ENCODE measurements around the gene OR51S1.
"Not testable (repeated sequence)": the region's sequence is repeated elsewhere in the genome, so short reads cannot be mapped to it uniquely, and the experiment has no call there.

Gene OR51S1, protein sequence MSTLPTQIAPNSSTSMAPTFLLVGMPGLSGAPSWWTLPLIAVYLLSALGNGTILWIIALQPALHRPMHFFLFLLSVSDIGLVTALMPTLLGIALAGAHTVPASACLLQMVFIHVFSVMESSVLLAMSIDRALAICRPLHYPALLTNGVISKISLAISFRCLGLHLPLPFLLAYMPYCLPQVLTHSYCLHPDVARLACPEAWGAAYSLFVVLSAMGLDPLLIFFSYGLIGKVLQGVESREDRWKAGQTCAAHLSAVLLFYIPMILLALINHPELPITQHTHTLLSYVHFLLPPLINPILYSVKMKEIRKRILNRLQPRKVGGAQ

DNA sequence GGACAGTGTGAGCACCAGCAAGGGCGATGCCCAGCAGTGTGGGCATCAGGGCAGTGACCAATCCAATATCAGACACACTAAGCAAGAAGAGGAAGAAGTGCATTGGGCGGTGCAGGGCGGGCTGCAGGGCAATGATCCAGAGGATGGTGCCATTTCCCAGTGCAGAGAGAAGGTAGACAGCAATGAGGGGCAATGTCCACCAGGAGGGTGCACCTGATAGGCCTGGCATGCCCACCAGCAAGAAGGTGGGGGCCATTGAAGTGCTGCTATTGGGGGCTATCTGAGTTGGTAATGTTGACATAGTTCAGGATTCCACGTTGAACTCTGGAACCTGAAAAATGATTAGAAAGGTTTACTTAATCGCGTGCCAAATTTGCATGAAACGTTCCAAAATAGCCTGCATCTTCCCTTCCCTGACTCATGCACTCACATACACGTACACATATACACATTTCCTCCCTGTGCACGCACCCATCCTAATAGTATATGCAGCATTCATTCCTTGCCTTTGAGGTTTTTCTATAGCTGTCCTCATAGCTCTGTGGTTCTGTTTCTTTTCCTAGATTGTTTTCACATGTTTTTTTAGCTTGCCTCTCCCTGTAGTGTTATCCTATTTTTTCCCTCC, at the start of gene OR51S1:
OR51S1 (minus strand) TSS at position 301 of the 625 bp plus-strand sequence; CDS start at position 301, 0 bp downstream.
- DNase-seq, result no peak

- no peak for DNase-seq
Measured at GRCh38 chr11:4891996-4892640, 43.1 kb upstream of the OR51S1 start.

- no peak for DNase-seq
Measured at GRCh38 chr11:4890279-4890678, 41.3 kb upstream of the OR51S1 start.

DNA sequence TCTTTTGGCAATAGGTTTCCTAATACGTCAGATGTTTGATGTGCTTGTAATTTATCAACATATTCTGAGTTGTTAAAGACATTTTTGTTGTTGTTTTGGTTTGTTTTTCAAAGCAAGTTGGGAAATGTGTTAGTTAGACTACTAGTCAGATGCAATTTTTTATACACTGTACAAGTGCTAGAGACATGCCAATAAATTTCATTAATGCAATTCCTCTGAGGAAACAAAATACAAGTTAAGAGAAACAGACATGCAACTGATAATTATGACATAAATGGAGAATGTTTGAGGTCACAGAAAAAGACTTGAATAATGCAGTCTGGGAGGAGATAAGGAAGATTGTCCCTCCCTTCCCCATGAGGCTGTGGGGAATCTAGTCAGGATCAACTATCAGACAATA, 38.6 kb upstream of the OR51S1 start:
- no peak for DNase-seq

DNA sequence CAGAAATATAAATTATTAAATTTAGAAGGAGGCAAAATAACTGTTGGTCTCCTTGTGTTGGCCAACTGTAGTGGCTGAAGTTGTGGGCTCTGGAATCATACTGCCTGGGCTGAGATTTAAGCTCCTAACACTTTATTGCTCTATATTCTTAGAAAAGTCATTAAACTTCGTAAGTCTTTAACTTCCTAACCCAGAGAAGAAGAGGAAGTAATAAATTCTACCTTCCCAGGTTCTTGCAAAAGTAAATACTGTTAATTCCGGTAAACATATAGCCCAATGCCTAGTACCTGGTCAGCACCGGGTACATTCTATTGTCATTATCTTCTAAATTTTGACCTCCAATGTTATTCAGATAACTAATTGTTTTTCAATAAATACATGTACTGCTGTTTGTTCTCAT, 37.2 kb upstream of the OR51S1 start:
- no peak for DNase-seq

- DNase-seq, result no peak
Measured at GRCh38 chr11:4884361-4884760, 35.4 kb upstream of the OR51S1 start.

GRCh38 chr11:4882543-4882942, 33.5 kb upstream of the OR51S1 start:
- no peak for DNase-seq

DNA sequence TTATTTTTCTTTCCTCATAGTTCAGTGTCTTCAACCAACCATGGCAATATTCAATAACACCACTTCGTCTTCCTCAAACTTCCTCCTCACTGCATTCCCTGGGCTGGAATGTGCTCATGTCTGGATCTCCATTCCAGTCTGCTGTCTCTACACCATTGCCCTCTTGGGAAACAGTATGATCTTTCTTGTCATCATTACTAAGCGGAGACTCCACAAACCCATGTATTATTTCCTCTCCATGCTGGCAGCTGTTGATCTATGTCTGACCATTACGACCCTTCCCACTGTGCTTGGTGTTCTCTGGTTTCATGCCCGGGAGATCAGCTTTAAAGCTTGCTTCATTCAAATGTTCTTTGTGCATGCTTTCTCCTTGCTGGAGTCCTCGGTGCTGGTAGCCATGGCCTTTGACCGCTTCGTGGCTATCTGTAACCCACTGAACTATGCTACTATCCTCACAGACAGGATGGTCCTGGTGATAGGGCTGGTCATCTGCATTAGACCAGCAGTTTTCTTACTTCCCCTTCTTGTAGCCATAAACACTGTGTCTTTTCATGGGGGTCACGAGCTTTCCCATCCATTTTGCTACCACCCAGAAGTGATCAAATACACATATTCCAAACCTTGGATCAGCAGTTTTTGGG, 33.0 kb upstream of the OR51S1 start, which contains the start of gene OR51T1:
OR51T1 (plus strand) TSS at position 41 of the 641 bp plus-strand sequence; CDS start at position 41, 0 bp downstream.
- no peak for DNase-seq

DNA sequence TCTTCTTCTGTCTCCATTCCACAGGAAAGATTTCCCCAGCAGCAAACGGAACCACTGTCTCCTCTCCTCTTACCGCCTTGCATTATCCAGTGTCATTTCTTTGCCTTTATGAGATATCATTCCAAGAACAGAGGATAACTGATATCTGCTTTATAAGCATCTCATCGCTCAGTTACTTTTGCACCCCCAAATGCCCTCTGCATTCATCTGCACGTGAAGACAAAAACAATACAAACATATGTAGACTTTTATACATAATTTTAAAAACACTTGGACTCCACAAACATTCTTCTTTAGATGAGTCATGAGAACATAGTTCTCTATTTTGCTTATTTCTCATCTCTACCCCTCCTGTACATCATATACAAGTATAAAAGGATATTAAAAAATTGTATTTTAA, 32.2 kb upstream of the OR51S1 start:
- no peak for DNase-seq

- no peak for DNase-seq
Measured at GRCh38 chr11:4865855-4866254, 16.8 kb upstream of the OR51S1 start.

GRCh38 chr11:4863876-4864275, 14.9 kb upstream of the OR51S1 start:
- DNase-seq, result no peak

GRCh38 chr11:4862447-4863236, 13.6 kb upstream of the OR51S1 start:
- DNase-seq, result no peak

GRCh38 chr11:4854286-4854685, 5.3 kb upstream of the OR51S1 start:
- DNase-seq, result not testable (repeated sequence)

GRCh38 chr11:4851033-4851432, 2.0 kb upstream of the OR51S1 start:
- DNase-seq, result no peak

DNA sequence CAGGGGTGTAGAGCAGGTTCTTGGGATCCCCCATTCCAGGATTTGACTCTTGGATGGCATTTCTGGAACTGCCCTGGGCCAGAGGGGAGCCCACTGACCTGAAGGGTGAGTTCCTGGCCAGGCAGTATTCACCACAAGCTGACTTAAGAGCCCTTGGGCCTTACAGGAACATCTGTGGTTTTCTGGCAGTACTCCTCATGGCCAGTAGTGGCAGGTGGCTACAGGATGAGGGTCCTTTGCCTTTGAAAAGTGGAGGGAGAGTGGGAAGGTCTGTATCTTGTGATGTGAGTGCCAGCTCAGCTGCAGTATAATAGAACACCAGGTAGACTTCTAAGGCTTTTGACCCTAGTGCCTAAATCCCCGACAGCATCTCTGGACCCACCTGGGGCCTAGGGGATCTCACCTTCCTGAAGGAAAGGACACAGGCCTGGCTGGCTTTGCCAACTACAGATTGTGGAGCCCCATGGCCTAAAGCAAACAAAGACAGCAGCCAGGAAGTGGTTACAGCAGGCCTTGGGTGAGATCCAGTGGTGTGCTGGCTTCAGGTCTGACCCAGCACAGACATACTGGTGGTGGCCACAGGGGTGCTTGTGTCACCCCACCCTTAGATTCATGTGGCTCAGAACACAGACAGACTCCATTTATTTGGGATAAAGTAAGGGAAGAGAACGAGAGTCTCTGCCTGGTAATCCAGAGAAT, 9.0 kb downstream of the OR51S1 start:
- DNase-seq, result no peak

DNA sequence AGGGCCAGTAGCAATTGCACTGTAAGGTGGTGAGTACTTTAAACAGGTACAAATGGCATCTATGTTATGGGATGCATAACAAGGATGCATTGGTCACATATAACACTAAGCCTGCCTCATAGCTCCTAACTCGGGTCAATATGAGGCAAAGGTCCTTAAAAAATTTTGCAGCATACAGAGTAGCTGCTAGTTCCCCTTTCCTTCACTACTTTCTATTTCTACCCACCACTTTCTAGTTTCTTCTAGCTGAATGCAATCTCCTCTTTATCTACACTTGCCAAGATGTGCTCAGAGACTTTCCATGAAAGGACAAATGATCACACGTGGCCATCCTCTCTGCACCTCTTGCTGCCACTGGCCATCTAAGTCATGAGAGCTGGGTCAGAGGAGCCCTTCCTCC, 18.1 kb downstream of the OR51S1 start:
- no peak for DNase-seq

DNA sequence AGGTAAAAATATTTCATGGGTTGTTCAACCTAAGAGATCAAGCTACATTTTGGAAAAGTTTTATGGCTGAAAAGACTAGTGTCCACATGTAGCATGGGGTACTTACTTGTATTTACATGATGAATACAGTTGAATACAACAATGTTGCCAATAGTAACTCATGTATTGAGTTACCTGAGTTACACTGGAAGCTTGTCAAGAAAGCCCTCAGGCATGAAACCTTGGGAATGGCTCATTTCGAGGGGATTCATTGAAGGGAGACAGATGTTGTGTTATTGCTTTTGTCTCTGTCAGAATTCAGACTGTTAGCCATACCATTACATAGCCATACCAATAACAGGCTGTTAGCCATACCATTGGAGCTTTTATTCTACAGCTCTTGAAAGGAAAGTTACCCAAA, 18.7 kb downstream of the OR51S1 start:
- no peak for DNase-seq

DNA sequence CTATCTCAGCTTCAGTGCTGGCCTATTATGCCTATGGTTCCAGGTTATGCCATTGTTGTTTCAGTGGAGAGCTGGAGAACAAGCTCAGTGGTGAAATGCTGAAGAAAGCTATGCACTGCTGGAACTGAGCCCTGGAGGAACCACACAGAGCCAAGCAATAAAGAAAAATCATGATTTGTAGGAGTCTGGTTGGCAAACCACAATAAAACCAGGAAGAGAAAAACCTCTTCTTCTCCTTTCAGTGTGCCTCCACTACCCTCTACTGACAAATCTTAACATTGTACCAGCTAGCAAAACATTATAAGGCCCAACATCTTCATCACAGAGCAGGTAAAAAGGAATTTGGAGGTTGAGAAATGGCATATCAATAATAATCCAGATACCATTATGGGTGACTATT, 22.6 kb downstream of the OR51S1 start:
- DNase-seq, result no peak

DNA sequence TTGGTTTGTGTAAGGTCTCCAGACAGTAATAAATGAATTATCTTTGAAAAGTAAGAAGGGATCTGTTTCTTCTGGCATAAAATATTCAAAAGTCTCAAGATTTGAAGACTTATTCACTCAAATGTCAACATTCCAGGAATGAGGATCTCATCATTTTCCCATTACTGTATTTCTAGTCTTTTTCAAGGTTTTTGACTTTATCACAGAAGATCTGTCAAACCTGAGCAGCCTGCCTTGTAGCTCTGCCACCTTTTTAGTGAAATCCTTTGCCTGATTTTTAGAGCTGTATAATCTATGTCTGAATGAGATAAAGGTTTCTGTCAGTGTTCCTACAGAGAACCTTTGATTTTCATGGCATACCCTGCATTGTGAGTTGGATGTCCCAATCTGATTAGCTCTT, 23.9 kb downstream of the OR51S1 start:
- no peak for DNase-seq

DNA sequence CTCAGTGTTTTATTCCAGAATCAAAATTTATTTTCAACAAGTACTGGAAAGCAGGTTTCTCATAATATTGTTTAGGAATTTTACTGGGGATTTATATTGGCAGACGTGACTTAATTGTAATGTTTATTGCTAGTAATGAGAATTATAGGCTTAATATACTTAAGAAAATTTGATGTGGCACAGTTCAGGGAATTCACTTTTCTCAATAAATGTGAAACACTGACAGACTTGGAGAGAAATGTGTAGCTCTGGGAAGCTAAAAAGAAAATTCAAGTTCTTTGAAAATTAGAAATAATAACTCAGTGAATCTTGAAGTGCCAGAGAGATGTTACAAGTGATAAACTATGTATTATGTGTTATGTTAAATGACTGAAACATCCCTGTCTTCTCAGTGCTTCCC, 28.0 kb downstream of the OR51S1 start, which contains the start of gene OR51F2:
OR51F2 (plus strand) TSS at position 301 of the 400 bp plus-strand sequence. CDS start 101 bp downstream, outside the sequence.
- DNase-seq, result no peak

DNA sequence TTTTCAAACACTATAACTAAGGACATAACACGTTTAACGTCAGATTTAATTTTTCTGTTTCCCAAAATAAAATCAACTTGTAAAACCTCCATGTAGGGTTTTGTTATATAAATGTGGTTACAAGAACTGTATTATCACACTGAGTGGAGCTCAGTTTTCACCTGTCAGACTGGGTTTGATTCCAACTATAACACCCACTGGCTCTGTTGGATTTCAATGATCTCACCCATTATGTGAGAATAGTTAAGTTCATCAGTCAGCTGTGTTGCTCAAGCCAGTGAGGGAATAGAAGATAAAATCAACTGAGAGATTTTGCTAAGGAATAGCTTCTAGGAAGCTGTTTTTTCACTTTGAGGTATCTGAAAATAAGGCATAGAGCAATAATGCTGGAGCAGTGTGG, 39.8 kb downstream of the OR51S1 start:
- DNase-seq, result no peak

DNA sequence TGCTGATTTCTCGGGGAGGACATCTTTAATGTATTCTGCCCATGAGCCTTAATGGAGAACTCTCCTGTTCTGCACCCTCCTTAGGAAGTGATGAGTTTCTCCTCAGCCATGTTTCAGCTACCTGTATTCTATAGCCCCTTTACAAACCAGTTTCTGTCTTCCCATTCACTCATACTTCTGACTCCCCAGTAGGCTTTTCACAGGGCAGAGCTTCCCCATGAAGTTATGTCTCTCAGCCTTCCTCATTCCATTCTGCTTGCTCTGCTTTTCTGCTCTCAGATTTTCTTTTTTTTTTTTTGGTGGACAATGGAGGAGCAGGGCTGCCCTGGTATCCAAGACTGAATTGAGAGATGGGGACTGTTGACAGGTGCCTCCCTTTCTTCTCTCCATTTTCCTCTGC, 40.5 kb downstream of the OR51S1 start:
- DNase-seq, result no peak

All from activated CD4-positive, CD25-positive, alpha-beta regulatory T cell treated with anti-CD3 and anti-CD28 coated beads, Interleukin-2, amount 50 U/mL, for 72 hours (primary cell).